Myocyte (in vitro differentiated cells): ENCODE results near the gene ARL4D. TPM values are rescaled to one million over a fixed set of nuclear protein-coding genes. Genes with fewer than 3 reads are reported as not detected.
"Not testable (repeated sequence)": the region's sequence is repeated elsewhere in the genome, so short reads cannot be mapped to it uniquely, and the experiment has no call there.

Experiments
- DNase-seq: peaks from one replicate; pipeline ENCODE4 v3.0.0-alpha.2; 2012; ENCODE audit warnings: low read depth
- polyA plus RNA-seq: library from polyadenylated mRNA; unstranded; fragments of >200 nt; gene quantifications from one replicate; pipeline ENCODE4 v1.2.1, GENCODE V29; 2012; ENCODE audit warnings: missing spikeins
- total RNA-seq: library from RNA; depleted of rRNA; stranded (reverse); fragments of >200 nt; gene quantifications from 2 replicates; pipeline ENCODE4 v1.2.3, GENCODE V29; 2014

ARL4D gene
- 54.6 and 70.4 TPM in 2 replicates for total RNA-seq
- polyA plus RNA-seq, result 68.6 TPM

- peak; percentile 91 for DNase-seq
Observed at GRCh38 chr17:43398724-43399595, at the start of gene ARL4D. Gene ARL4D (plus strand): TSS chr17:43398993. CDS start chr17:43399733, 740 bp downstream.

GRCh38 chr17:43349142-43349541 lies 49.7 kb upstream of the ARL4D start:
- DNase-seq, result no peak

- no peak for DNase-seq
Observed at GRCh38 chr17:43350888-43351361, 47.9 kb upstream of the ARL4D start.

GRCh38 chr17:43351691-43352090 lies 47.1 kb upstream of the ARL4D start:
- no peak for DNase-seq

GRCh38 chr17:43352579-43353331 lies 46.0 kb upstream of the ARL4D start:
- no peak for DNase-seq

GRCh38 chr17:43353393-43353792 lies 45.4 kb upstream of the ARL4D start:
- no peak for DNase-seq

GRCh38 chr17:43354371-43354770 lies 44.4 kb upstream of the ARL4D start:
- no peak for DNase-seq

- DNase-seq, result no peak
Observed at GRCh38 chr17:43356450-43356849, 42.3 kb upstream of the ARL4D start.

- peak; percentile 95 for DNase-seq
Observed at GRCh38 chr17:43356999-43357398, 41.8 kb upstream of the ARL4D start.

GRCh38 chr17:43359469-43360110 lies 39.2 kb upstream of the ARL4D start:
- no peak for DNase-seq

GRCh38 chr17:43360376-43360738 lies 38.4 kb upstream of the ARL4D start:
- peak; percentile 65 for DNase-seq

GRCh38 chr17:43360739-43361505 lies 37.9 kb upstream of the ARL4D start:
- DNase-seq, result peak; percentile 98

GRCh38 chr17:43363181-43363925 lies 35.4 kb upstream of the ARL4D start:
- no peak for DNase-seq

GRCh38 chr17:43363926-43364285 lies 34.9 kb upstream of the ARL4D start:
- DNase-seq, result no peak

- DNase-seq, result no peak
Observed at GRCh38 chr17:43365356-43365755, 33.4 kb upstream of the ARL4D start.

- not testable (repeated sequence) for DNase-seq
Observed at GRCh38 chr17:43365921-43366320, 32.9 kb upstream of the ARL4D start.

GRCh38 chr17:43366891-43367736 lies 31.7 kb upstream of the ARL4D start:
- peak; percentile 14 for DNase-seq

- DNase-seq, result peak; percentile 81
Observed at GRCh38 chr17:43367737-43368242, 31.0 kb upstream of the ARL4D start.
